T follicular helper cell (primary cell): Measurements from ENCODE around the gene LARGE2.

Source experiments
- DNase-seq: peaks from one replicate; pipeline ENCODE4 v3.0.0-alpha.2; 2020; ENCODE audit warnings: low read depth

The LARGE2 gene

GRCh38 chr11:45929486-45930030 lies 7.1 kb downstream of the LARGE2 start:
- DNase-seq = no peak

GRCh38 chr11:45930031-45930794 lies 7.8 kb downstream of the LARGE2 start:
- DNase-seq = no peak

- DNase-seq = no peak
Measured at GRCh38 chr11:45930951-45931570, 8.6 kb downstream of the LARGE2 start.

- no peak for DNase-seq
Measured at GRCh38 chr11:45931739-45932138, 9.3 kb downstream of the LARGE2 start.

GRCh38 chr11:45932217-45932616 lies 9.8 kb downstream of the LARGE2 start:
- DNase-seq = no peak

- DNase-seq = no peak
Measured at GRCh38 chr11:45933131-45933831, 10.8 kb downstream of the LARGE2 start.

GRCh38 chr11:45933846-45934579 lies 11.6 kb downstream of the LARGE2 start:
- DNase-seq = no peak

- DNase-seq = no peak
Measured at GRCh38 chr11:45934580-45935318, 12.3 kb downstream of the LARGE2 start.

- DNase-seq = no peak
Measured at GRCh38 chr11:45935349-45936064, 13.1 kb downstream of the LARGE2 start.

- no peak for DNase-seq
Measured at GRCh38 chr11:45936511-45937054, 14.1 kb downstream of the LARGE2 start.

- no peak for DNase-seq
Measured at GRCh38 chr11:45937916-45938315, 15.5 kb downstream of the LARGE2 start.

GRCh38 chr11:45939836-45940235 lies 17.4 kb downstream of the LARGE2 start:
- no peak for DNase-seq

GRCh38 chr11:45941285-45941684 lies 18.8 kb downstream of the LARGE2 start:
- DNase-seq = no peak

GRCh38 chr11:45942381-45942780 lies 19.9 kb downstream of the LARGE2 start:
- no peak for DNase-seq

- DNase-seq = no peak
Measured at GRCh38 chr11:45945397-45945999, 23.0 kb downstream of the LARGE2 start.

- DNase-seq = no peak
Measured at GRCh38 chr11:45947885-45948284, 25.4 kb downstream of the LARGE2 start.

- no peak for DNase-seq
Measured at GRCh38 chr11:45948356-45948755, 25.9 kb downstream of the LARGE2 start.

- DNase-seq = no peak
Measured at GRCh38 chr11:45949992-45950407, 27.5 kb downstream of the LARGE2 start.

GRCh38 chr11:45959851-45960250 lies 37.4 kb downstream of the LARGE2 start:
- DNase-seq = no peak
